IPS-18c (cell line): ENCODE measurements around the gene ALDH3A2.

ENCODE experiments used
- H3K4me3 ChIP-seq: 2 replicates; pipeline ENCODE4 v1.7.0; 2013; ENCODE audit warnings: low read depth, mild to moderate bottlenecking, low read length, moderate library complexity; ENCODE audit not compliant: insufficient read depth
- H3K9me3 ChIP-seq: one replicate; pipeline ENCODE4 v1.6.1; 2013; ENCODE audit warnings: mild to moderate bottlenecking, low read length, moderate library complexity; ENCODE audit not compliant: control insufficient read depth, insufficient read depth

Gene ALDH3A2

GRCh38 chr17:19718613-19719354, 70.2 kb downstream of the ALDH3A2 start:
- Histone ChIP-seq H3K4me3 (no peak overlapping the region), H3K9me3 (no peaks in the 10 kb centered on the region)

GRCh38 chr17:19719355-19720209, 71.0 kb downstream of the ALDH3A2 start:
- Histone ChIP-seq H3K4me3 (no peak overlapping the region), H3K9me3 (no peaks in the 10 kb centered on the region)

- H3K4me3 ChIP-seq = no peak overlapping the region
- no peaks in the 10 kb centered on the region for H3K9me3 ChIP-seq
Measured at GRCh38 chr17:19720210-19720475, 71.6 kb downstream of the ALDH3A2 start.

- Histone ChIP-seq H3K4me3 (no peak overlapping the region), H3K9me3 (no peaks in the 10 kb centered on the region)
Measured at GRCh38 chr17:19720631-19721426, 72.3 kb downstream of the ALDH3A2 start.

GRCh38 chr17:19723964-19724363, 75.4 kb downstream of the ALDH3A2 start:
- Histone ChIP-seq H3K4me3 (no peak overlapping the region), H3K9me3 (peaks cover 2% of the 10 kb centered on the region)

DNA sequence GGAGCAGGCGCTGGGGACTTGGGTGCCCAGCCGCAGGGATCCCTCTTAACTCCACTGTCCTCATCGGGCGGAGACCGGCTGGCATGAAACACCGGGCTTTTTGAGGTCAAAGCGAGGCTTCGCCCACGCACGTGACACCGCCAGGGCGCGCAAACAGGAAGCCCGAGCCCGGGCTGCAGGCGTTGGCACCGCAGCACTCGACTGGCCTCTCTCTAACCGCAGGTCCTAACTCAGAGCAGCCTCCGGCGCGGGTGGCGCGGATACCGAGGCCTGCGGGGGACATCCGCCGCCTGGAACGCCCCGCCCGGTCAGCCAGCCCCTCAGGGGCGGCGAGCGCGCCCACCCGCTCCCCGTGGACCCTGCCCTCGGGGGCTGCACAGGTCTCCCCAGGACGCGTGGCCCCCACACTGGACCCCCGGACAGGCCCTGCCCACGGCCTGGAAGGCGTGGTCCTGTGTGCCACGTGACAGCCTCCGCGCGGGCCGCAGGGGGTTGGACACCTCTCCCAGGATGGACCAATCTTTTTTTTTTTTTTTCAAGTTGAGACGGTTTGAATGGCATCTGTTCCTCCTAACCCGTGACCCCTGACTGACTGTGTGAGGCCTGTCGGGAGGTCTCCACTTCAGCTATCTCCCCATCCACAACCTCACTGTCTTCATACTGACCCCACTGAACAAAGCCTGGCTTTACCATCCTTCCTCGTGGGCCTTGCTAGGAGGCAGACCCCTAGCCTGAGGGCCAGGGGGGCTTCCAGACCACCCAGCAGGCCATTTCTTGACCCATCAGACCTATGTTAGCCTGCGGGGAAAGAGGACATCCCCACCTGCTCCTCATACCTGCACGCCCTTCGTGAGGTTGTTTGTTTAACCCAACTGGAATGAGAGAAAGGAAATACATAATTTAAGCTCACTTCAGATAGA, 76.2 kb downstream of the ALDH3A2 start:
- Histone ChIP-seq H3K4me3 (no peak overlapping the region), H3K9me3 (peaks cover 2% of the 10 kb centered on the region)

DNA sequence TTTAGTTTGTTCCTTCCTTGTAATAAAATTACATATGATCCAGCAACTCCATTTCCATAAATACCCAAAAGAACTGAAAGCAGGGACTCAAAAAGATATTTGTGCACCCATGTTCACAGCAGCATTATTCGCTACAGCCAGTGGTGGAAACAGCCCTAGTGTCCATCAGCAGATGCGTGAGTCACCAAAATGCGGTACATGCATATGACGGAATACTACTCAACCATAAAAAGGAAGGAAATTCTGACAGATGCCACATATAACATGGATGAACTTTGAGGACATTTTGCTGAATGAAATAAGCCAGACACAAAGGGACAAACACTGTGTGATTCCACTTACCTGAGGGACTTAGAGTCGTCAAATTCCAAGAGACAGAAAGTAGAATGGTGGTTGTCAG, 76.9 kb downstream of the ALDH3A2 start:
- H3K4me3 ChIP-seq = no peak overlapping the region

DNA sequence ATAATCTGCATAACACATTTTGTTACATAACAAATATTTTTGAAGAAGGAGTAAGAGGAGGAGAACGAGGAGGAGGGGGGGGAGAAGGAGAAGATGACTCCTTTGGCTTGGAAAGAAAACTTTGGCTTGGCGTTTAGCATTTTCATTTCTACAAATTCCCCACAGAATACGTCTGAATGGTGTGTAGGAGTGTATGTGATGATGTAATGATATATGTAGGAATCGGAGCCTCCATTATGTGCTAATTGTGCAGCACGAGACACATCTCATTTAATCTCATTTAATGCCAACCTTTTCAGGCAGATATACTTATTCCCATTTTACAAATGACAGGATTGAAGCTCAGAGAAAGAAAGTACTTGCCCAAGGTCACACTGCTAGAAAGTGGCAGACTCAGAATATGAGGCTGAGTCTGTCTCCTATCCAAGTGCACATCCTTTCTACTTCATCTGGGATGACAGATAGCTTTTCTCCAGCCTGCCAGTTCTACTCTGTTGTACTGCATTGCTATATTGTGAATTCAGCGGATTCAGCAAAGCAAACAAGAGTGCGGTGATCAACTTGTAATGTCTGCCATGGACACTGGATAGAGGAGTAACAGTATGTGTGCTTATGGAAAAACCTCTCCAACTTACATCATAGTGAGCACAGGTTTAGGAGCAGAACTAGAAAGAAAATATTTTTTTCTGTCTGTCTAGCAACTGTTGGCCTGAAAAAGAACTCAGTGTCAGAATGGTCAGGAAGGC, 78.3 kb downstream of the ALDH3A2 start:
- Histone ChIP-seq H3K9me3 (peaks cover 2% of the 10 kb centered on the region), H3K4me3 (no peak overlapping the region)

More for the DNA sequence above, 76.9 kb downstream of the ALDH3A2 start:
- peaks cover 2% of the 10 kb centered on the region for H3K9me3 ChIP-seq
